Measurements from ENCODE around the gene ZNF441.
"Not testable (repeated sequence)": the region's sequence is repeated elsewhere in the genome, so short reads cannot be mapped to it uniquely, and the experiment has no call there.

ZNF441 gene

DNA sequence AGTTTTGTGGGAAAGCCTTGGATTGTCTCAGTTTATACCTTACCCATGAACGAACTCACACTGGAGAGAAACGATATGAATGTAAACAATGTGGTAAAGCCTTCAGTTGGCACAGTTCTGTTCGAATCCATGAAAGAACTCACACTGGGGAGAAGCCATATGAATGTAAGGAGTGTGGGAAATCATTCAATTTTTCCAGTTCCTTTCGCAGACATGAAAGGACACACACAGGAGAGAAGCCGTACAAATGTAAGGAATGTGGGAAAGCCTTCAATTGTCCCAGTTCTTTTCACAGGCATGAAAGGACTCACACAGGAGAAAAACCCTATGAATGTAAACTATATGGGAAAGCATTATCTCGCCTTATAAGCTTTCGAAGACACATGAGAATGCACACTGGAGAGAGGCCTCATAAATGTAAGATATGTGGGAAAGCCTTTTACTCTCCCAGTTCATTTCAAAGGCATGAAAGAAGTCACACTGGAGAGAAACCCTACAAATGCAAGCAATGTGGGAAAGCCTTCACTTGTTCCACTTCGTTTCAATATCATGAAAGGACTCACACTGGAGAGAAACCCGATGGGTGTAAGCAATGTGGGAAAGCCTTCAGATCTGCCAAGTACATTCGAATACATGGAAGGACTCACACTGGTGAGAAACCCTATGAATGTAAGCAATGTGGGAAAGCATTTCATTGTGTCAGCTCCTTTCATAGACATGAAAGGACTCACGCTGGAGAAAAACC lies 39.7 kb downstream of the ZNF441 start:
- peaks cover 9% of the 10 kb centered on the region for H3K36me3 Mint-ChIP-seq

DNA sequence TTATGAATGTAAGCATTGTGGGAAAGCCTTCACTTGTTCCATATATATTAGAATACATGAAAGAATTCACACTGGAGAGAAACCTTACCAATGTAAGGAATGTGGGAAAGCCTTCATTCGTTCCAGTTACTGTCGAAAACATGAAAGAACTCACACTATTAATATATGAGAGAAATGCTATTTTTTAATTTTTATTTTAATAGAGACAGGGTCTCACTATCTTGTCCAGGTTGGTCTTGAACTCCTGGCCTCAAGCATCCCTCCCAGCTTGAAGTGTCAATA lies 40.2 kb downstream of the ZNF441 start:
- no peak overlapping the region for H3K4me3 Mint-ChIP-seq
- no peaks in the 10 kb centered on the region for H3K27me3 Mint-ChIP-seq
- peaks cover 9% of the 10 kb centered on the region for H3K36me3 Mint-ChIP-seq
- peaks cover 7% of the 10 kb centered on the region for H3K9me3 Mint-ChIP-seq
- H3K4me1 Mint-ChIP-seq = no peaks in the 10 kb centered on the region
- no peak for ATAC-seq
- H3K27ac Mint-ChIP-seq = no peak overlapping the region

More for the DNA sequence above, 39.7 kb downstream of the ZNF441 start:
- Mint-ChIP-seq H3K4me1 (no peaks in the 10 kb centered on the region), H3K4me3 (no peak overlapping the region), H3K9me3 (peaks cover 7% of the 10 kb centered on the region), H3K27ac (no peak overlapping the region), H3K27me3 (no peaks in the 10 kb centered on the region)
- no peak for ATAC-seq

DNA sequence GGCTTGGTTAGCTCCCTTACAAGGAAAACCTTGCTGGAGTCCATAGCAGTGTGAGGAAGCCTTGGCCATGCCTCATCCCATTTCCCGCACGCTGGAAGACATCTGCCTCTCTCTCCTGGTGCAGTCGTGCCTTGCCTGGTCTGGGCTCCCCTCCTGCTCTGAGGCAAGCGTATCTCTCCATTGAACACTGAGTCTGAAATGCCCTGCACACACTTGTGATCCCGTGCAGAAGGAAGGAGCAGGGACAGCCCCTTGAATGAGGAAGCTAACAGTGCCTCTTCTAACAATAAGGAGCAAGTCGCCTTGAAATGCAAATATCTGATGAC lies 46.9 kb downstream of the ZNF441 start:
- H3K4me3 Mint-ChIP-seq = peak overlapping the region; percentile 90
- H3K36me3 Mint-ChIP-seq = no peaks in the 10 kb centered on the region
- no peaks in the 10 kb centered on the region for H3K27me3 Mint-ChIP-seq
- peak overlapping the region; percentile 88 for H3K27ac Mint-ChIP-seq
- ATAC-seq = peak; percentile 73
- no peaks in the 10 kb centered on the region for H3K9me3 Mint-ChIP-seq
- H3K4me1 Mint-ChIP-seq = peaks cover 24% of the 10 kb centered on the region

DNA sequence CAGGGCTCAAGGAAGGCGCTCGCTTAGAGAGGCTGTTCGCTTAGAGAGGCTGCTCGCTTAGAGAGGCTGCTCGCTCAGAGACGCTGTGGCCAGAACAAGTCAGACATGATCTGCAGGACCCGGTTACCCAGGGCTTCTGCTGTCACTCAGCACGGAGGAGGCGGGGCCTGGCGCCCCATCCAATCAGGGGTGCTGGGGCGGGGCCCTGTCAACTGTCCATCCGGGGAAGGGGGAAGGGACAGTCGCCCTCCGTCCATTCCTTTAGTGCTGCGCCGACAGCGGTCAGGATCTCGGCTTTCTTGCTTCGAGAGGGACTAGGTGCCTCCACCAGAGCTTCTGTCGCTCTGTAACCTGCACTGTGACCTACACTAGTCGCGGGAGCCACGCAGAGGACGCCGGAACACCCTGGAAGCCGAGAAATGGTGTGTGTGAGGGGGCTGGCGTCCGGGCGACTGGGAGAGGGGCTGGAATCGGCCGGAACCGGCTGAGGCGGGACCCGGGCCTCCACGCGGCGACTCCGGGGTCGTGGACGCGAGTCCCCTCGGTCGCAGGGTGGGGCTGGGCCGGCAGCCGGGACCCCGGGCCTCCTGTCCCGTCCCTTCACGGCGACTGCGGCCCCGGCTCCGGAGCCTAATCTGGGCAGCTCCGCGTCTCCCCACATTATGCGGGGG lies 47.4 kb downstream of the ZNF441 start, which contains the start of gene ZNF440:
Gene ZNF440, plus strand, starts transcription at position 245 of the 671 bp plus-strand sequence. Its CDS starts 175 bp downstream, at position 420.
- Mint-ChIP-seq H3K27me3 (no peaks in the 10 kb centered on the region), H3K4me1 (peaks cover 24% of the 10 kb centered on the region)

DNA sequence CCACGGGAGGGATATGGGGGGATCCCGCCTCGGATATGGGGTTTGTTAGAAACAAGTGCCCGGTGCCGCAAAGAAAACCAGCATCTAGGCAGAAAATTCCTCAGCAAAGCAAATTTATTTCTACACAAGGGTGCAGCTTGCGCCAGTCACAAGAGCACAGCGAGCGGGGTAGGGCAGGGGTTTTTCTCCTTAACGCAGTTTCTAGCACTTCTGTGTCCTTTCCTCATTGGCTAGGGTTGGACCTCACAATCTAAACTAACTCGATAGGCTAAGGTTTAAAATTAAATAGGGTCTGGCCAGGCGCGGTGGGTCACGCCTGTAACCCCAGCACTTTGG lies 47.9 kb downstream of the ZNF441 start:
- no peak for ATAC-seq
- Mint-ChIP-seq H3K4me3 (peak overlapping the region; percentile 90), H3K4me1 (peaks cover 24% of the 10 kb centered on the region), H3K27ac (peak overlapping the region; percentile 88), H3K36me3 (no peaks in the 10 kb centered on the region), H3K9me3 (no peaks in the 10 kb centered on the region), H3K27me3 (no peaks in the 10 kb centered on the region)

More for the DNA sequence above, 47.4 kb downstream of the ZNF441 start, which contains the start of gene ZNF440:
- peak; percentile 100 for ATAC-seq
- peak within 1 kb of the TSS; percentile 90 for H3K4me3 Mint-ChIP-seq
- no peaks in the 10 kb centered on the region for H3K36me3 Mint-ChIP-seq
- H3K9me3 Mint-ChIP-seq = no peaks in the 10 kb centered on the region
- H3K27ac Mint-ChIP-seq = peak within 1 kb of the TSS; percentile 88

- Mint-ChIP-seq H3K36me3 (peaks cover 31% of the 10 kb centered on the region), H3K9me3 (peaks cover 3% of the 10 kb centered on the region), H3K4me1 (peaks cover 24% of the 10 kb centered on the region), H3K27me3 (no peaks in the 10 kb centered on the region), H3K27ac (no peak overlapping the region), H3K4me3 (no peak overlapping the region)
- no peak for ATAC-seq
Measured at GRCh38 chr19:11821474-11822109, 54.8 kb downstream of the ZNF441 start.

- peak; percentile 78 for ATAC-seq
- H3K9me3 Mint-ChIP-seq = peaks cover 19% of the 10 kb centered on the region
- H3K4me3 Mint-ChIP-seq, H3K27me3 Mint-ChIP-seq: not testable (repeated sequence)
- peaks cover 59% of the 10 kb centered on the region for H3K36me3 Mint-ChIP-seq
- peak overlapping the region; percentile 24 for H3K27ac Mint-ChIP-seq
- H3K4me1 Mint-ChIP-seq = peaks cover 16% of the 10 kb centered on the region
Measured at GRCh38 chr19:11828957-11829876, 62.4 kb downstream of the ZNF441 start.

DNA sequence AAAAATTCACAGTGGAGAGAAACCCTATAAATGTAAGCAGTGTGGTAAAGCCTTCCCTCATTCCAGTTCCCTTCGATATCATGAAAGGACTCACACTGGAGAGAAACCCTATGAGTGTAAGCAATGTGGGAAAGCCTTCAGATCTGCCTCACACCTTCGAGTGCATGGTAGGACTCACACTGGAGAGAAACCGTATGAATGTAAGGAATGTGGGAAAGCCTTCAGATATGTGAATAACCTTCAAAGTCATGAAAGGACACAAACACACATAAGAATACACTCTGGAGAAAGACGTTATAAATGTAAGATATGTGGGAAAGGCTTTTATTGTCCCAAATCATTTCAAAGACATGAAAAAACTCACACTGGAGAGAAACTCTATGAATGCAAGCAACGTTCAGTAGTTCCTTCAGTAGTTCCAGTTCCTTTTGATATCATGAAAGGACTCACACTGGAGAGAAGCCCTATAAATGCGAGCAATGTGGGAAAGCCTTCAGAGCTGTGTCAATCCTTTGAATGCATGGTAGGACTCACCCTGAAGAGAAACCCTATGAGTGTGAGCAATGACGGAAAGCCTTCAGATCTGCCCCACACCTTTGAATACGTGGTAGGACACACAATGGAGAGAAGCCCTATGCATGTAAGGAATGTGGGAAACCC lies 65.6 kb downstream of the ZNF441 start:
- Mint-ChIP-seq H3K4me3 (no peak overlapping the region), H3K36me3 (peaks cover 53% of the 10 kb centered on the region)

DNA sequence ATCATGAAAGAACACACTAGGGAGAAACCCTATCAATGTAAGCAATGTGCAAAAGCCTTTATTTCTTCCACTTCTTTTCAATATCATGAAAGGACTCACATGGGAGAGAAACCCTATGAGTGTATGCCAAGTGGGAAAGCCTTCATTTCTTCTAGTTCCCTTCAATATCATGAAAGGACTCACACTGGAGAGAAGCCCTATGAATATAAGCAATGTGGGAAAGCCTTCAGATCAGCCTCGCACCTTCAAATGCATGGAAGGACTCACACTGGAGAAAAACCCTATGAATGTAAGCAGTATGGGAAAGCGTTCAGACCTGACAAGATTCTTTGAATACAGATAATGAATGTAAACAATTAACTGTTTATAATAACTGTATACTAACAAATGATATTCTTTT lies 66.7 kb downstream of the ZNF441 start:
- Mint-ChIP-seq H3K27me3 (no peaks in the 10 kb centered on the region), H3K4me3 (no peak overlapping the region), H3K4me1 (peaks cover 16% of the 10 kb centered on the region), H3K36me3 (peaks cover 53% of the 10 kb centered on the region), H3K9me3 (peaks cover 16% of the 10 kb centered on the region), H3K27ac (no peak overlapping the region)
- no peak for ATAC-seq

More for the DNA sequence above, 65.6 kb downstream of the ZNF441 start:
- Mint-ChIP-seq H3K4me1 (peaks cover 16% of the 10 kb centered on the region), H3K9me3 (peaks cover 16% of the 10 kb centered on the region), H3K27me3 (no peaks in the 10 kb centered on the region), H3K27ac (no peak overlapping the region)
- no peak for ATAC-seq
